ENCODE measurements around the gene PAPSS2.
A peak's percentile ranks its signal among the peaks of the same experiment; 100 is the strongest.
"Not testable (repeated sequence)": the region's sequence is repeated elsewhere in the genome, so short reads cannot be mapped to it uniquely, and the experiment has no call there.

PAPSS2 gene

GRCh38 chr10:87643920-87644319 lies 15.8 kb upstream of the PAPSS2 start:
- no peak for DNase-seq

DNA sequence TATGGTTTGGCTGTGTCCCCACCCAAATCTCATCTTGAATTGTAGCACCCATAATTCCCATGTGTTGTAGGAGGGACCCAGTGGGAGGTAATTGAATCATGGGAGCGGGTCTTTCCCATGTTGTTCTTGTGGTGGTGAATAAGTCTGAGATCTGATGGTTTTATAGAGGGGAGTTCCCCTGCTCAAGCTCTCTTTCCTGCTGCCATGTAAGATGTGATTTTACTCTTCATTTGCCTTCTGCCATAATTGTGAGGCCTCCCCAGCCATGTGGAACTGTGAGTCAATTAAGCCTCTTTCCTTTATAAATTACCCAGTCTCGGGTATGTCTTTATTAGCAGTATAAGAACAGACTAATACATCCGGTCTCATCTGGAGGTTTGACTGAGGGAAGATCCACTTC lies 15.2 kb upstream of the PAPSS2 start:
- DNase-seq, result not testable (repeated sequence)

DNA sequence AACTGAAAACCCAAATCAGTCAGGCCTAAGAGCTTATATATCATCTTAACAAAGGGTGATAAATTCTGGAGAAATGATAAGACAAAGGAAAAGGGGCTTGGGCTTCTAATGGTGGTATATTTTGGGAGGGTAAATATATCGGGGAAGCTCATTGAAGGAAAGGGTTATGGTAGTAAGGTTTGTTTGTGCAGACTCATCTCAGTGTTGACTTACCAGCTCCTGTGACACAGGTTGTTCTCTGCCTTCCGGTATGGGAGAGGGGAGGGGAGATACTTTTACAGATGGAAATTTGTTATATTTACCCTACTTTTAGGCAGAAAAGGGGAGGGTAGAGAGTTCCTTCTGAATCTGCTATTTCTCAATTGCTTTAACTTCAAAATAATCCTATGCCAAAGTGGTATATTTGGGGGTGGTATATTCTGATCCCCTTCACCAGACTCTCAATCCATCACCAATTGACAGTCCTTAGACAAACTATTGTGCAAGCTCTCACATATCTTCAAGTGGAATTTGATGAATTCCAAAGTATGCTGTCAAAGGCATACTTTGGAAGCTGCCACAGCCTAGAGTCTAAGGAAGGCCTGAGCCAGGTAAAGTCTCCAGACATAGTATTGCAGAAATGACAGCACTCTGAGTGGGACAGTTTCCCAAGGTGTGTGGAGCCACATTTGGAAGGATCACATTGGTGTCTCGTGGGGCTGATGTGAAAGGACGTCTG lies 13.3 kb upstream of the PAPSS2 start:
- DNase-seq, result no peak

- no peak for DNase-seq
Observed at GRCh38 chr10:87646935-87647334, 12.7 kb upstream of the PAPSS2 start.

DNA sequence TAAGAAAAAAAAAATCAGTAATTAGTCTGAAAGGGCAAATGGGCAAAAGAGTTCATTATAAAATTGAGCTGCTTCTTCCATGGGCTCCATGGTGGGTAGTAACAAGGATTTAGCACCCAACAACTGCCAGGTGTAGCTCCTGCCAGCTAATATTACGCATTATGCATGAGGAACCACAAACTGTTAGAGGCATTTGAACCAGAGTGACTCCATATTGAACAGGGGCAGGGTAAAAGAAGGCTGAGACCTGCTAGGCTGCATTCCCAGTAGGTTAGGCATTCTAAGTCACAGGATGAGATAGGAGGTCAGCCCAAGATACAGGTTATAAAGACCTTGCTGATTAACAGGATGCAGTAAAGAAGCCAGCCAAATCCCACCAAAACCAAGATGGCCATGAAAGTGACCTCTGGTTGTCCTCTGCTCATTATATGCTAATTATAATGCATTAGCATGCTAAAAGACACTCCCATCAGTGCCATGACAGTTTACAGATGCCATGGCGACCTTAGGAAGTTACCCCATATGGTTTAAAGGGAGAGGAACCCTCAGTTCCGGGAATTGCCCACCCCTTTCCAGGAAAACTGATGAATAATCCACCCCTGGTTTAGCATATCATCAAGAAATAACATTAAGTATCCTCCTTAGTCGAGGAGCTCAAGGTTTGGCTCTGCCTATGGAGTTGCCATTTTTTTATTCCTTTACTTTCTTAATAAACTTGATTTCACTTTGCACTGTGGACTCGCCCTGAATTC lies 8.7 kb upstream of the PAPSS2 start:
- no peak for DNase-seq

DNA sequence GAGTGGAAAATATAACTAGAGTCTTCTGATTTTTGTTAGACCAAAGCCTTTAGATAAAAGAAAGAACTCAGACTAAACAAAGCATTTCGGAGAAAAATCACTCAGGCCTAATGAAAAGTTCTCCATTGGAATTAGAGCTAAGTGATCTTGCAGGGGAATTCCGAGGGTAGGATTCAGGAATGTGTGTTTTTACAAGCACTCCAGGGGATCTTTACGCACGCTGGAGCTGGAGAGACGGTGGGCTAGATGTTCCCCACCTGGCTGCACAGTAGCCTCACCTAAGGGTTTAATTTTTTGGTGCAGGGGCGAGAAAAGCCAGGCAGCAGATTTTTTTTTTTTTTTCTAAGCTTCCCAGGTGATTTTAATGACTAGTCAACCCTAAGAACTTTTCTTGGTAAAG lies 7.9 kb upstream of the PAPSS2 start:
- DNase-seq, result no peak

DNA sequence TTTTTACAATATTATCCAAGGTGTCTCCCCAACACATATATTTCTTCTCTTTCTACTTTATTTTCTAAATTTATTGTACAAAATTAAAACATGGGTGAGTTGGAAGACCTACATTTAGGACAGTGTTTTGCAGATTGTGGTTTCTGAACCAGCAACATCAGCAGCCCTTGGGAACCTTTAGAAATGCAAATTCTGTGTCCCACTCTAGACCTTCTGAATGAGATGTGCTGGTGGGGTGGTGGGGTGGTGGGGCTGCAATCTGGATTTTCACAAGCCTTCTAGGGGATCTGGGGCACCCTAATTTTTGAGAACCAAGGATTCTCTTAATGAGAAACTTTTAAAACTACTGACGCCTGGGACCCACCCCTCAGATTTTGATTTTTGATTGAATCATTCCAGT lies 7.4 kb upstream of the PAPSS2 start:
- no peak for DNase-seq

DNA sequence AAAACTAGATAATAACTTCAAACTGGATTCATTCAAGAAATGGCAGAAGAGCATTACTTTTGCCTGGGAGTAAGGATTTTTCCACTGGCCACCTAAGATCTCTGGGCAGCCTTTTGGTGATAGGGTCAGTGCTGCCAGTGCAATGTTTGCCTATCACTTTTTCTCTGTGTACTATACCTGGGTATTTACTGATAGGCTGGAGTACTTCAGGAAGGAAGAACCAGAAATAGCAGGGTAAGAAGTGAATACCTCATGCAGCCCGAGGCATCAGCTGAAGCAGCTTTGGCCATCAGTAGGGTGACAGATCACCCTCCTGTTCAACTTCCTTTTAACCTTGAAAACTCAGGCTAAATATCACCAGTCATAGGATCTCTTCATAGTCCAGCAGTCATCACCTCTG lies 5.5 kb upstream of the PAPSS2 start:
- DNase-seq, result no peak

- peak; percentile 31 for DNase-seq
Observed at GRCh38 chr10:87656431-87657072, 3.1 kb upstream of the PAPSS2 start.

- DNase-seq, result no peak
Observed at GRCh38 chr10:87657371-87657770, 2.3 kb upstream of the PAPSS2 start.

DNA sequence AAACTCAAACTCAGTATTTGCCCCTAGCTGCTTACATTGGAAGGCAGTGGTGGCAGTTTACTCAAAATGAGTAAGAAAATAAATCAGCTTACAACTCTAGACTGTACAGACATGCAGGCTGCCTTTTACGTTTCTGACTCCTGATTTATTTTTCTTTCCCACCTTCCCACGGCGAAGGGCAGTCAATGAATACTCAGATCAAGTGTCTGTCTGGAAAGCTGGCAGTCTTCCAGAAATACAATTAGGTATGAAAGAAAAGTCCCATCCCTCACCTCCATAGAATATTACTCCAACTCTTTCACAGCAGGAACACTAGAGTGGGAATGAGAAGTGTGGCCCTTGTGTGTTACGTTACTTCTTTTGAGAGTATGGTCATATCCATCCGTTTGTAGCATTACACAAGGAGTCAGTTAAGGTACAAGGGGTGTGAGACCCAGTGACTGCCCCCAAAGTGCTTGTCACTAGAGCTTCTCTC lies 1.3 kb upstream of the PAPSS2 start:
- DNase-seq, result peak; percentile 69

DNA sequence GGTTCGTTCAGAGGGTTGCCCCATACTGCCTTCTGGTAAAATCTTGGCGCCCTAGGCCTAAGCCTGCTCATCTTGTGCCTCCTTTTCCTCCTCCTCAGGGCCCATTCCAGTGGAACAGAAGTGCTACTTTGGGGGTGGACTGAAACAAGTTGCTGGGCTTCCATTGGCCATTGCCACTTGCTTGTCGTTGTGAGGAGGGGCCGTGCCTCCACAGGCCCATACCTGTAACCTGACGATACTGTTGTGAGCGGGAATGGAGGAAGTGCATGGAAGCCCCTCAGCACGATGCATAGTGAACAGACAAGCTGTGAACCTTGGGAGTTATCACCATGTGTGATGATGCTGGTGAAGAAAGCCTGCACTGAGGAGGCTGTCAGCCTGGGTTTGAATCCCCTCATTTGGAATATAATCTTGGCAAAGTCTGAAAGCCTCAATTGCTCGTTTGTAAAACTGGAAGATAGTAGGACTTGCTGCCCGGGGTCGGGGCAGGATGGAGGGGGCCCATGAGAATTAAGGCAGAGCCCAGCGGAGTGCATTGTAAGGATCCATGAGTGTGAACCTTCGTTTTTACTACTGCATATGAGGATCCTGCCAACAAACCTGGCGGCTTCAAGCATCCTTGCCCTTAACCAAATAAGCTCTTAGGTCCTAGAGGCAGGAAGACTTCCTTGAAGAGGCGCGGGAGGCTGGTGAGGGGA lies 671 bp upstream of the PAPSS2 start:
- DNase-seq, result no peak

DNA sequence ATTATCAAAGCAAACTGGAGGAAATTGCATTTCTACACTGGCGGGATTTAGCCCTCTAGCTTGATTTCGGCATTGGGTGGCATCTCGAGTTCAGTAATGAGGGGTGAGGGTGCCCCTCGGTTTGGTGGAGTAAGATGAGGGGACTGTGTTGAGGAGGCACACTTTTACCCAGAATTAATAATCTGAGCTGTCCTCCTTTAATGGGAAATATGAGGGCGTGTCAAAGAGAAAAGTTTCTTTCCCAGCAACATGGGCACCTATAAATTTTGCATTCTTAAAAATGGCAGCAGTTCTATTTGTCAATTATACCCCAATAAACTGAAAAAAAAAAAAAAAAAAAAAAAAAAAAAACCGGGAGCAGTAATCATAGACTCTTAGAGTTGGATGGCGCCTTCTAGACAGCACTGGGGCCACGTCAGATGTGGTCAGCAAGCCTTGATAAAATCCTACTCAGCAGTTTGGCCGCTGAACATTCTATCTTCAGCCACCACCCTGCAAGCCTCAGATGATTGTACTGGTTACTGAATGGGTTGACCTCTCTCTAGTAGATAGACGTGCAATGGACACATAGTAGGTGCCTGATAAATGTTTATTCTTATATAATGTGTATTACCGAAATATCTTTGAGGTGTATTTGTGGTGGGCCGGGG lies 931 bp downstream of the PAPSS2 start:
- no peak for DNase-seq

GRCh38 chr10:87661861-87662785 lies 2.4 kb downstream of the PAPSS2 start:
- no peak for DNase-seq

DNA sequence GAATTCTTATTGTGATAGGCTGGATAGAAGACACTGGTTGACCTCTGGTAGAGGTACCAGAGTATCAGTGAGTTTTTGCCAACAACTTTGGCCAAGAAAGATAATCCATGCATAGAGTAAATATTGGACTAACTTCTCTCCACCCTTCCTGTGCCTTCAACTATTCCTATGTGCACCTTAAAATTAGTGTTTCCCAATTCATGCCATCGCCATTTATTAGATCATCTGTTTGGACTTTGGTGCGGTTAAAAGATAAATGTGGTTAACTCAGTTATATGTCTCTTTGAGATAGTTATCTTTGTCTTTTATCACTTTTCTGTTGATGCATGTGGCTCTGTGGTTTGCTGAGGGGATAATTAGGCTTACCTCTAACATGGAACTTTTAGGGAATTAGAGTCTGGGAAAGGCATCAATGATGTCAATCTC lies 4.6 kb downstream of the PAPSS2 start:
- no peak for DNase-seq

GRCh38 chr10:87667493-87667892 lies 7.8 kb downstream of the PAPSS2 start:
- no peak for DNase-seq

DNA sequence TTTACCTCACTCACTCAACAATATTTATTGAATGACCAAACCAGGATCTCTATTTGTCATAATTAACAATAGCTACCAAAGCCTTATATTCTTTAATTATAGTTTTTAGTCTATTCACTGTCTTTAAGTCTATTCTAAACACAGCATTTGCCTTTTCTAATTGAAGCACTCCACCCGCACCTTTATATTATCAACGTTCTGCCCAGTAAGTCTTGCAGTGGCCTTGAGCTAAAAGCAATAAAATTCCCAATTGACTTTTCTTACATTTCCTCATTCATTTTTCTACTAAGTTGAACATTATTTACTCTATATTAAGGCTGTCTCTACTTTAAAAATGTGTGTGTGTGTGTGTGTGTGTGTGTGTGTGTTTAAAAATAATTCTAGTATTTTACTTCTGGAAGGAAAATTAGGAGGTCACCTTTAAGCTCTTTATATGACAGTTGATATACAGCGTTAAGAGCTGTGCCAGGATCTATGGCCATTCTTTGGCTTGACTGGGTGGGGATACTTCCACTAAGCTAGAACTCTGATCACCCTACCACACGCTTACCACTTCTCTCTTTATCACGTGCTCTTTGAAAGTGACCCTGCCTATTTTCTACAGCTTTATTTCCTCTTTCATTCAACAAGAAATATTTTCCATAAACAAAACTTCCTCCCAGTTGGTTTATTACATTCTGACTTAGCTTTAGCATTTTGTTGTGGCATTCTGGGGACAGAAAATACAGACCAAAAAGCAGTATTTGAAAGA lies 8.8 kb downstream of the PAPSS2 start:
- no peak for DNase-seq

- no peak for DNase-seq
Observed at GRCh38 chr10:87669752-87670151, 10.1 kb downstream of the PAPSS2 start.

DNA sequence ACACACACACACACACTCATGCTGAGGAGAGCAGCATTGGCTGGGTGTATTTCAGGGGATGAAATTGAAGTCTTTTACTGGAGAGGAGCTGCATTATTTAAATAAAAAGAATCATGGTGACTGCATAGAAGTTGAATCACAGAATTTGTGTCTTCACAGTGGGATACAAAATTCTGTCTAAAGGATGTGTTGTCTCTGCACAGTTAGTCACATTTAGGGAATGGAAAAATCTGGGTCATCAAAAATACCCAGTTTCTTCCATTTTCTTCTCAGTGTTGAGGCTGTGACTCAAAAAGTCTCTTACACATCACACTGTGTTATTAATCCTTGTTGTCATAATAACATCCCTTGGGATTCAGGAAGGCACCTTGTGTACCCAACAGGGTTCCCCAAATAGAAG lies 10.9 kb downstream of the PAPSS2 start:
- no peak for DNase-seq

GRCh38 chr10:87671139-87671815 lies 11.6 kb downstream of the PAPSS2 start:
- DNase-seq, result no peak
